ENCODE results near the gene MYH11.

GRCh38 chr16:15847611-15848175, 9.1 kb downstream of the MYH11 start:
- TF ChIP-seq CTCF (conservative IDR thresholded peaks at IDR 0.05; ENCODE audit: low read length) = no peak
- TF ChIP-seq EZH2phosphoT487 (IDR thresholded peaks at IDR 0.05; ENCODE audit: borderline replicate concordance) = no peak

All from Loucy (cell line).